Measurements from ENCODE around the gene NUDT6. TPM values are rescaled to one million over a fixed set of nuclear protein-coding genes. Genes with fewer than 3 reads are reported as not detected.

NUDT6 gene
- total and polyA plus RNA-seq, 7 donors: 3.3 to 7.6 (median 4.0) TPM

DNA sequence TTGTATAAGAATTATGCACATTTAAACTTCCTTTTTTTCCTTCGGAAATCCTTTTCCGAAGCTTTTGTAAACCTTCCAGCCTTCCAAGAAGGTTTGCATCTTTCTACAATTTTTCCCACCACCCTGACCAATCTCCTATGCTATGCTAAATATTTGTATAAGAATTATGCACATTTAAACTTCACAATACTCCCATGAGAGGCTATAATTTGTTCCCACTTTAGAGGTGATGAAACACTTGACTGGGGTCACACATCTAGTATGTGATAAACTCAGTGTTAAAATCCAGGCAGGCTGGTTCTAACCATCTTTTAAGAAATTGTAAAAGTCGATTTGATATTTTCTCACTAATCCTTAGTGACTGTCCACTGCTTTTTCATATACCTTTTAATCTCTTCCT lies 22.1 kb downstream of the NUDT6 start:
- Histone ChIP-seq H3K27me3 (ENCODE audit: insufficient read depth in 3 of 3, low read length in 2 of 3) (no peaks in the 10 kb centered on the region), H3K4me1 (no peaks in the 10 kb centered on the region), H3K4me3 (no peak overlapping the region), H3K36me3 (ENCODE audit: insufficient read depth in 1 of 2, low read depth in 1 of 2) (peaks cover 0 to 25% of the 10 kb centered on the region in 2 donors), H3K9me3 (no peaks in the 10 kb centered on the region), H3K27ac (no peak overlapping the region)
- intact Hi-C loops (cut with DNase I): loop anchor here in 1 of 2 donors (10.0 kb wide), 1 partner anchor 306 kb away; no protein-coding TSS in a partner anchor
- WGBS, 3 donors: 83 to 85% (median 84%) methylated on average over 3 of the region's 3 CpGs
- TF ChIP-seq, protein P1, sequence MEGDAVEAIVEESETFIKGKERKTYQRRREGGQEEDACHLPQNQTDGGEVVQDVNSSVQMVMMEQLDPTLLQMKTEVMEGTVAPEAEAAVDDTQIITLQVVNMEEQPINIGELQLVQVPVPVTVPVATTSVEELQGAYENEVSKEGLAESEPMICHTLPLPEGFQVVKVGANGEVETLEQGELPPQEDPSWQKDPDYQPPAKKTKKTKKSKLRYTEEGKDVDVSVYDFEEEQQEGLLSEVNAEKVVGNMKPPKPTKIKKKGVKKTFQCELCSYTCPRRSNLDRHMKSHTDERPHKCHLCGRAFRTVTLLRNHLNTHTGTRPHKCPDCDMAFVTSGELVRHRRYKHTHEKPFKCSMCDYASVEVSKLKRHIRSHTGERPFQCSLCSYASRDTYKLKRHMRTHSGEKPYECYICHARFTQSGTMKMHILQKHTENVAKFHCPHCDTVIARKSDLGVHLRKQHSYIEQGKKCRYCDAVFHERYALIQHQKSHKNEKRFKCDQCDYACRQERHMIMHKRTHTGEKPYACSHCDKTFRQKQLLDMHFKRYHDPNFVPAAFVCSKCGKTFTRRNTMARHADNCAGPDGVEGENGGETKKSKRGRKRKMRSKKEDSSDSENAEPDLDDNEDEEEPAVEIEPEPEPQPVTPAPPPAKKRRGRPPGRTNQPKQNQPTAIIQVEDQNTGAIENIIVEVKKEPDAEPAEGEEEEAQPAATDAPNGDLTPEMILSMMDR (IDR thresholded peaks at IDR 0.05): no peak
- DNase-seq: no peak
- no peak for ATAC-seq

DNA sequence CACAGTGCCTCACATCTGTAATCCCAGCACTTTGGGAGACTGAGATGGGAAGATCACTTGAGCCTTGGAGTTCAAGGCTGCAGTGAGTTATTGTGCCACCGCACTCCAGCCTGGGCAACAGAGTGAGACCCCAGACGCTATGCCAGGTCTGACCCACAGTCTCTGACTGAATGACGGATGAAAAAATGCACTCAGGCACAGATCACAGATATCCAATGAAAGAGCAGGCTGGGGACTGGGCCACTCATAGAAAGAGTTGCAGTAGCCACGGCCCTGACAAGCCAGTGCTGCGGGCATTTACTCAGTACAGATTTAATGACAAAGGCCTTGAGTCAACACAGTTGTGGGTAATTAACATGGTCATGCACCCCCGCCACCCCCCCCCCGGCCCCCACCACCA lies 22.7 kb downstream of the NUDT6 start:
- TF ChIP-seq, protein P1 (IDR thresholded peaks at IDR 0.05): no peak

DNA sequence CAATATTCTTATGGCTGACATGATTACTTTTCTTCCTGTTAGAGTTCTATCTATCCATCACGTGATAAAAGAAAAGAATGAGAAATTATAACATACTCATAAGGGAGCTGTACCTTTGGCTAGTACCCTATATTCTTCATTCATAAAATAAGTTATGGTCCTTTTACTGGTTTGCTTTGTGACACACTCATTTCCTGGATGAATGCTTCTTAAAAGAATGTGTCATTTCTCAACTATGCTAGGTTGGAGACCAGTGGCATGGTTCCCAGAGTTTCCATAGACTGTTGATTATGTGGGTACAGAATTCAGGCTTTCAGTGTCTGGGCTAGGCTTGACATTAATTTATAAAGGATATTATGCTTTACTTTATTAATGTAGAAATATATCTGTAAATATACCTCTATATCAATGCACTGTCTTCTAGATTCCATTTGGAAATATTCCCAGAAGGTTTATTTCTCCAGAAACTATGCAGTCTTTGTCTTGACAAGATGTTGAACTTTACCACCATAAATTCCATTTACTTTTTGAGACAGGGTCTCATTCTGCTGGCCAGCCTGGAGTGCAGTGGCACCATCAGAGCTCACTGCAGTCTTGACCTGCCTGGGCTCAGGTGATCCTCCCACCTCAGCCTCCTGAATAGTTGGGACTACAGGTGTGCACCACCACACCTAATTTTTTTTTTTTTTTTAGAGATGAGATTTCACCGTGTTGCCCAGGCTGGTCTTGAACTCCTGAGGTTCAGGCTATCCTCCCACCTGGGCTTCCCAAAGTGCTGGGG lies 23.8 kb downstream of the NUDT6 start:
- ATAC-seq: no peak

More for the DNA sequence above, 22.7 kb downstream of the NUDT6 start:
- Histone ChIP-seq H3K27me3 (ENCODE audit: insufficient read depth in 3 of 3, low read length in 2 of 3) (no peaks in the 10 kb centered on the region), H3K9me3 (no peaks in the 10 kb centered on the region), H3K27ac (no peak overlapping the region), H3K4me1 (no peaks in the 10 kb centered on the region), H3K36me3 (ENCODE audit: insufficient read depth in 1 of 2, low read depth in 1 of 2) (peaks cover 0 to 21% of the 10 kb centered on the region in 2 donors), H3K4me3 (no peak overlapping the region)
- DNase-seq (no peak), ATAC-seq (no peak)
- 82 to 93% (median 90%) methylated on average over 7 of the region's 7 CpGs for WGBS, 3 donors
- intact Hi-C loops (cut with DNase I): loop anchor here in 1 of 2 donors (10.0 kb wide), 1 partner anchor 305 kb away; no protein-coding TSS in a partner anchor

DNA sequence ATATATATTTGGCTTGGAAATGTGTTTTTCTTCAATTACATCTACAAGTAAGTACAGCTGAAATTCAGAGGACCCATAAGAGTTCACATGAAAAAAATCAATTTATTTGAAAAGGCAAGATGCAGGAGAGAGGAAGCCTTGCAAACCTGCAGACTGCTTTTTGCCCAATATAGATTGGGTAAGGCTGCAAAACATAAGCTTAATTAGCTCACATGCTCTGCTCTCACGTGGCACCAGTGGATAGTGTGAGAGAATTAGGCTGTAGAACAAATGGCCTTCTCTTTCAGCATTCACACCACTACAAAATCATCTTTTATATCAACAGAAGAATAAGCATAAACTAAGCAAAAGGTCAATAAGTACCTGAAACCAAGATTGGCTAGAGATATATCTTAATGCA lies 26.1 kb downstream of the NUDT6 start:
- no peaks in the 10 kb centered on the region for H3K27me3 ChIP-seq (ENCODE audit: insufficient read depth in 3 of 3, low read length in 2 of 3)
- no peak overlapping the region for H3K27ac ChIP-seq
- no peaks in the 10 kb centered on the region for H3K4me1 ChIP-seq
- DNase-seq (no peak), ATAC-seq (no peak)
- intact Hi-C loops (cut with DNase I): no loop called here
- H3K36me3 ChIP-seq (ENCODE audit: insufficient read depth in 1 of 2, low read depth in 1 of 2): peaks cover 0 to 44% of the 10 kb centered on the region in 2 donors
- H3K9me3 ChIP-seq: no peaks in the 10 kb centered on the region
- 59 to 77% (median 65%) methylated on average over 1 of the region's 1 CpG for WGBS, 3 donors
- H3K4me3 ChIP-seq: no peak overlapping the region
- TF ChIP-seq, protein P1 (IDR thresholded peaks at IDR 0.05): no peak

More for the DNA sequence above, 23.8 kb downstream of the NUDT6 start:
- H3K27ac ChIP-seq: no peak overlapping the region
- H3K9me3 ChIP-seq: no peaks in the 10 kb centered on the region
- TF ChIP-seq, protein P1 (IDR thresholded peaks at IDR 0.05): no peak
- H3K36me3 ChIP-seq (ENCODE audit: insufficient read depth in 1 of 2, low read depth in 1 of 2): peaks cover 0 to 28% of the 10 kb centered on the region in 2 donors
- no peaks in the 10 kb centered on the region for H3K4me1 ChIP-seq
- 83 to 91% (median 91%) methylated on average over 2 of the region's 2 CpGs for WGBS, 3 donors
- intact Hi-C loops (cut with DNase I): no loop called here
- H3K4me3 ChIP-seq: no peak overlapping the region
- DNase-seq: no peak
- H3K27me3 ChIP-seq (ENCODE audit: insufficient read depth in 3 of 3, low read length in 2 of 3): no peaks in the 10 kb centered on the region

All from psoas muscle (tissue), 8 donors.